GM12801 (cell line): ENCODE measurements around the gene CDK16.

Source experiments
- CTCF ChIP-seq: IDR thresholded peaks from one replicate; pipeline ENCODE4 v1.5.1; 2011; ENCODE audit warnings: control low read depth; ENCODE audit not compliant: insufficient read length; ENCODE audit errors: extremely low read depth

CDK16 gene

GRCh38 chrX:47172971-47173792, 45.3 kb upstream of the CDK16 start:
- no peak for TF ChIP-seq CTCF

- TF ChIP-seq CTCF = no peak
These were observed 44.1 kb upstream of the CDK16 start for GRCh38 chrX:47174376-47174775.

- TF ChIP-seq CTCF = no peak
These were observed 43.5 kb upstream of the CDK16 start for GRCh38 chrX:47174846-47175587.

GRCh38 chrX:47175588-47175980, 42.9 kb upstream of the CDK16 start:
- no peak for TF ChIP-seq CTCF

- no peak for TF ChIP-seq CTCF
These were observed 42.3 kb upstream of the CDK16 start for GRCh38 chrX:47176101-47176740.

GRCh38 chrX:47177079-47177478, 41.4 kb upstream of the CDK16 start:
- TF ChIP-seq CTCF = no peak

GRCh38 chrX:47178337-47178736, 40.1 kb upstream of the CDK16 start:
- TF ChIP-seq CTCF = no peak
